GM23248 (cell line): ENCODE measurements around the gene GPS2. TPM values are rescaled to one million over a fixed set of nuclear protein-coding genes. Genes with fewer than 3 reads are reported as not detected.

ENCODE experiments used
- DNase-seq: peaks from one replicate; pipeline ENCODE4 v3.0.0-alpha.2; 2015
- H2AFZ ChIP-seq: fragments of 200-600 bp; sonication (generic); 2 replicates; pipeline ENCODE4 v1.6.1; 2016; ENCODE audit warnings: antibody characterized with exemption
- H3F3A ChIP-seq: fragments of 200-600 bp; sonication (generic); 2 replicates; pipeline ENCODE4 v1.6.1; 2016; ENCODE audit warnings: mild to moderate bottlenecking, antibody characterized with exemption, mixed run types; ENCODE audit not compliant: insufficient read depth
- H3K27ac ChIP-seq: fragments of 200-600 bp; sonication (generic); 2 replicates; pipeline ENCODE4 v1.5.1; 2016; ENCODE audit warnings: mild to moderate bottlenecking
- H3K27me3 ChIP-seq: fragments of 200-600 bp; sonication (generic); replicated peaks from 2 replicates; pipeline ENCODE4 v1.6.1; 2016; ENCODE audit warnings: mild to moderate bottlenecking; ENCODE audit not compliant: insufficient read depth
- H3K36me3 ChIP-seq: fragments of 200-600 bp; sonication (generic); 2 replicates; pipeline ENCODE4 v1.6.1; 2016; ENCODE audit warnings: low read depth, mild to moderate bottlenecking
- H3K4me1 ChIP-seq: fragments of 200-600 bp; sonication (generic); 2 replicates; pipeline ENCODE4 v1.6.1; 2016; ENCODE audit warnings: mild to moderate bottlenecking; ENCODE audit not compliant: insufficient read depth
- H3K4me2 ChIP-seq: fragments of 200-600 bp; sonication (generic); one replicate; pipeline ENCODE4 v1.6.1; 2016; ENCODE audit warnings: mild to moderate bottlenecking; ENCODE audit not compliant: unreplicated experiment
- H3K4me3 ChIP-seq: fragments of 200-600 bp; sonication (generic); 2 replicates; pipeline ENCODE4 v1.5.1; 2016; ENCODE audit warnings: mild to moderate bottlenecking
- H3K79me2 ChIP-seq: fragments of 200-600 bp; sonication (generic); 2 replicates; pipeline ENCODE4 v1.6.1; 2016; ENCODE audit warnings: mild to moderate bottlenecking; ENCODE audit not compliant: insufficient read depth
- H3K9ac ChIP-seq: fragments of 200-600 bp; sonication (generic); 2 replicates; pipeline ENCODE4 v1.6.1; 2016; ENCODE audit warnings: mild to moderate bottlenecking
- H3K9me2 ChIP-seq: fragments of 200-600 bp; sonication (generic); 2 replicates; pipeline ENCODE4 v1.6.1; 2016; ENCODE audit warnings: mixed run types, mild to moderate bottlenecking, moderate library complexity; ENCODE audit not compliant: insufficient read depth
- H3K9me3 ChIP-seq: fragments of 200-600 bp; sonication (generic); one replicate; pipeline ENCODE4 v1.6.1; 2017; ENCODE audit warnings: low read depth
- H4K20me1 ChIP-seq: fragments of 200-600 bp; sonication (generic); 2 replicates; pipeline ENCODE4 v1.6.0; 2016; ENCODE audit not compliant: insufficient read depth
- EZH2 ChIP-seq: fragments of 200-600 bp; sonication (generic); IDR thresholded peaks from 2 replicates; pipeline ENCODE4 v1.6.1; 2018; ENCODE audit warnings: antibody characterized with exemption, mild to moderate bottlenecking; ENCODE audit not compliant: insufficient read depth, poor library complexity, severe bottlenecking
- EZH2phosphoT487 ChIP-seq: fragments of 200-600 bp; sonication (generic); IDR thresholded peaks from 2 replicates; pipeline ENCODE4 v1.6.1; 2018; ENCODE audit warnings: antibody characterized with exemption, moderate library complexity, mild to moderate bottlenecking, low read depth; ENCODE audit not compliant: insufficient read depth
- WGBS, 2 experiments: methylation state at CpG; one replicate each; pipeline ENCODE4 v1.1.6; 2015 to 2017; ENCODE audit warnings: low lambda C conversion rate in 2 of 2, low coverage in 1 of 2; ENCODE audit errors: missing lambda C conversion rate in 2 of 2; 5-methylcytosine and 5-hydroxymethylcytosine counted together
- in situ Hi-C: fragments of 300-500 bp; cut with MboI; formaldehyde crosslinking; loops from 2 replicates; pipeline ENCODE4 v1.15.0; 2020
- polyA plus RNA-seq: library from polyadenylated mRNA; unstranded; fragments of >200 nt; fragmentation: Nextera tagmentation; extraction: Ambion mirVana; gene quantifications from 2 replicates; pipeline ENCODE4 v1.2.1, GENCODE V29; 2016
- total RNA-seq: library from RNA; depleted of rRNA; stranded (reverse); fragments of >200 nt; shearing (Covaris generic); gene quantifications from 2 replicates; pipeline ENCODE4 v1.2.3, GENCODE V29; 2014

The GPS2 gene
- total and polyA plus RNA-seq, 2 experiments from 2014 or later: 50.1 to 53.8 TPM

DNA sequence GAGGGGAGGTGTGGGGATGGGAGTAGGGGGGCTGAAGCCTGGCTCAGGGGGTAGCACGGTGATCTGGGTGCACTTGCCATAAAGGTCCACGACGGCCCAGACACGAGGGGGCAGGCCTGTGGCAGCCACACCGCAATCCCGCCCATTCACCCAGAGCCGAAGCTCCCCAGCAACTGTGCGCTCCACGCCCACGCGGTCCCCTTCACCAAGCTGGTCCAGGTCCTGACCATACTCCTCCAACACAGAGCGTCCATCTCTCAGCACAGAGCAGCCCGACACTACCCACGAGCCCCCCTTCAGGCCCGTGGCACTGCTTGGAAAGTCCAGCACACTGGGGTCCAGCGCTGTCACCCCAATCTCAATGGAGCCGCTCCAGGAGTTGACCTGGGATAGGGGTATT is 12.3 kb upstream of the GPS2 start:
- Histone ChIP-seq H3K36me3 (peaks cover 7% of the 10 kb centered on the region; the same call in 1 of the 2 replicates), H2AFZ (no peak overlapping the region), H4K20me1 (no peaks in the 10 kb centered on the region), H3K9me3 (no peaks in the 10 kb centered on the region), H3F3A (no peaks in the 10 kb centered on the region), H3K9ac (no peak overlapping the region), H3K27me3 (no peaks in the 10 kb centered on the region), H3K4me2 (peak overlapping the region; percentile 88), H3K4me3 (no peak overlapping the region), H3K9me2 (no peaks in the 10 kb centered on the region), H3K27ac (no peak overlapping the region), H3K79me2 (peaks cover 21% of the 10 kb centered on the region), H3K4me1 (peaks cover 7% of the 10 kb centered on the region; the same call in 1 of the 2 replicates)
- in situ Hi-C loops: no loop called here
- WGBS, 2 experiments: 85 to 89% methylated on average over 17 of the region's 17 CpGs
- DNase-seq: no peak
- no peak for TF ChIP-seq EZH2

DNA sequence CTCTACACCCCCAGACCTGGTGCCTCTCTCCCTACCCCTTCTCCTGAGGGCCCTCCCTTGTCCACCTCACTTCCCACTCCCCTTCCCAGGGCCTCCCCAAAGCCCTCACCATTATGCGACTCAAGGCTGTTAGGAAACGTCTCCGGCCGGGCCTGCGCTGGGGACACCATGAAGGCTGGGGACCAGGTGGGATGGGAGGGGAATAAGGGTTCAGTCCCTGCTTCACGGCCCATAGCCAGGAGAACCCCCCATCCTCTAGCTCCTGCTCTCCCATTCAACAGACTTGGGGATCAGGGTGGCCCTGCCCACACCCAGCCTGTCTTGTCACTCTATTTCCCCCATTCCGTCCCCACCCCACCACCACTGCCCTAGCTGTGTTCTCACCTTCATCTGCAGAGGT is 11.9 kb upstream of the GPS2 start:
- in situ Hi-C loops: no loop called here
- 92 to 95% methylated on average over 7 of the region's 7 CpGs for WGBS, 2 experiments

DNA sequence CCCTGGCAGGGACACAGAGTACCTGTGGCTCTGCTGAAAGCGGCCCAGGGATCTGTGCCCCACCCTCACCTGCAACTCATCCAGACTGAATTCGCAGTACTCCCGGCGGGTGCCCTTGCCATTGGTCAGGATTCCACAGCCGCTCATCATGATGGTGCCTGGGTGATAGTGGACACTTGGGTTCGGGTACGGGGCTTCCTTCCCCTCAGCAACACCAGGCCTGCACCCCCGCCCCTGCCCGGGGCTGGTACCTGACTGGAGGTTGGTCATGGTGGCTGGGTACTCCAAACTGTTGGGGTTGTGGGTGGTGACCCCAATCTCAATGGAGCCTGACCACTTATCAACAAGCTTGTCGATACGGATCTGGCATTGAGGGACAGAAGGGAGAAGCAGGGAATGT is 11.0 kb upstream of the GPS2 start:
- WGBS, 2 experiments: 97 to 99% methylated on average over 9 to 11 of the region's 11 CpGs
- H3F3A ChIP-seq: no peaks in the 10 kb centered on the region
- H3K27ac ChIP-seq: no peak overlapping the region
- no peak overlapping the region for H3K4me3 ChIP-seq
- H4K20me1 ChIP-seq: no peaks in the 10 kb centered on the region
- H3K79me2 ChIP-seq: peaks cover 21% of the 10 kb centered on the region
- TF ChIP-seq EZH2 (no peak), EZH2phosphoT487 (no peak)
- H3K4me1 ChIP-seq: peaks cover 7% of the 10 kb centered on the region; the same call in 1 of the 2 replicates
- H3K9me3 ChIP-seq: no peaks in the 10 kb centered on the region
- no peak overlapping the region for H2AFZ ChIP-seq
- H3K36me3 ChIP-seq: peaks cover 7% of the 10 kb centered on the region; the same call in 1 of the 2 replicates
- in situ Hi-C loops: no loop called here
- H3K9ac ChIP-seq: no peak overlapping the region
- DNase-seq: no peak
- no peaks in the 10 kb centered on the region for H3K27me3 ChIP-seq
- no peak overlapping the region for H3K4me2 ChIP-seq
- H3K9me2 ChIP-seq: no peaks in the 10 kb centered on the region

More for the DNA sequence above, 11.9 kb upstream of the GPS2 start:
- Histone ChIP-seq H3K4me3 (no peak overlapping the region), H3K27ac (no peak overlapping the region), H3K9me2 (no peaks in the 10 kb centered on the region), H3K36me3 (peaks cover 7% of the 10 kb centered on the region; the same call in 1 of the 2 replicates), H2AFZ (no peak overlapping the region), H3K27me3 (no peaks in the 10 kb centered on the region), H3F3A (no peaks in the 10 kb centered on the region), H3K9me3 (no peaks in the 10 kb centered on the region), H3K4me1 (peaks cover 7% of the 10 kb centered on the region; the same call in 1 of the 2 replicates), H3K9ac (no peak overlapping the region), H3K4me2 (no peak overlapping the region), H3K79me2 (peaks cover 21% of the 10 kb centered on the region), H4K20me1 (no peaks in the 10 kb centered on the region)
- TF ChIP-seq EZH2 (no peak), EZH2phosphoT487 (no peak)
- no peak for DNase-seq

DNA sequence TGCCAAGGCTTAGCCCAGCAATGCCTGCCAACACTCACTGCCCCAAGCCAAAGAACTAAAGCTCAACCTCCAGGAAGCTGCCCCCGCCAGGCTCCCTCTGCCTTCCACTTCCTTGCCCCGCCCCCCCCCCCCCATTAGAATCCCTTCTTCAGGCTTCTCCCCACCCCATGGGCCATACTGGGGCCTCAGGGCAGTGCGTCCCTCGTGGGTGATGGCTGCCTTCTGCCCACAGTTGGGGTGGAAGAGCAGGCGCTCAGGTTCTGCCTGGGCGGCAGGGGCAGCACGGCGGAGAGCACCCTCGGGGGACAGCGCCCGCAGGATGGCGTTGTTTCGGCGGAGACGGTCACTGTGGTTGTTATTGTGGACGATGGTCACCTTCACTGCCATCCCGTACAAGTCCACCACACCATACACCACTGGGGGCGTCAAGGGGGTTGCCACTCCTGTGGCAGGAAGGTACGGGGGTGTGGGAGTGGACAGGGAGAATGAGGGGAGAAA is 9.9 kb upstream of the GPS2 start:
- in situ Hi-C loops: no loop called here
- H3K4me2 ChIP-seq: no peak overlapping the region
- no peak overlapping the region for H2AFZ ChIP-seq
- no peak for TF ChIP-seq EZH2
- TF ChIP-seq EZH2phosphoT487: no peak
- no peaks in the 10 kb centered on the region for H4K20me1 ChIP-seq
- H3K36me3 ChIP-seq: peaks cover 7% of the 10 kb centered on the region; the same call in 1 of the 2 replicates
- H3K79me2 ChIP-seq: peaks cover 21% of the 10 kb centered on the region
- H3K9ac ChIP-seq: no peak overlapping the region
- WGBS, 2 experiments: 90 to 96% methylated on average over 17 to 19 of the region's 19 CpGs
- no peak overlapping the region for H3K27ac ChIP-seq
- DNase-seq: no peak
- H3K9me2 ChIP-seq: no peaks in the 10 kb centered on the region
- no peaks in the 10 kb centered on the region for H3F3A ChIP-seq
- H3K4me3 ChIP-seq: no peak overlapping the region
- H3K9me3 ChIP-seq: no peaks in the 10 kb centered on the region
- H3K27me3 ChIP-seq: no peaks in the 10 kb centered on the region
- H3K4me1 ChIP-seq: peaks cover 7% of the 10 kb centered on the region; the same call in 1 of the 2 replicates

DNA sequence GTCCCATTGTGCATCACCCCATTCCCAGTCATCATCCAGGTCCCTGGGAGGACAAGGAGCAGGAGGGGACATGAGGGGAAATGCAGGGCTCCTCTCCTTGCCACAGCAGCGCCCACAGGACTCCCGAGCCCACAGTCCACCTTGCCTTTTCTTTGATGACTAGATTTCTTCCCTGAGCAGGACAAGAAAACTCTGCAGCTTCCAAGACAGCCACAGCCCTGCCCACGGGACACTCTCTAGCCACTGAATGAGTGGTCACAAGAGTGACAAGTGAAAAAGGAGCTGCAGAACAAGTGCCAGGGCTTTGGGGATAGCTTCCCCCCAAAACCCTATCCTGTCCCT is 9.2 kb upstream of the GPS2 start:
- Histone ChIP-seq H3K36me3 (peaks cover 7% of the 10 kb centered on the region; the same call in 1 of the 2 replicates), H3K9me2 (no peaks in the 10 kb centered on the region), H3K9me3 (no peaks in the 10 kb centered on the region), H3K79me2 (peaks cover 21% of the 10 kb centered on the region), H3K4me3 (no peak overlapping the region), H3K27ac (no peak overlapping the region), H2AFZ (no peak overlapping the region), H4K20me1 (no peaks in the 10 kb centered on the region), H3K9ac (no peak overlapping the region), H3K4me1 (peaks cover 7% of the 10 kb centered on the region; the same call in 1 of the 2 replicates), H3K4me2 (no peak overlapping the region), H3K27me3 (no peaks in the 10 kb centered on the region), H3F3A (no peaks in the 10 kb centered on the region)
- DNase-seq: no peak
- 93 to 96% methylated on average over 3 of the region's 3 CpGs for WGBS, 2 experiments
- in situ Hi-C loops: no loop called here
- TF ChIP-seq EZH2phosphoT487: no peak
- no peak for TF ChIP-seq EZH2
